Measurements from ENCODE around the gene BICC1. TPM values are rescaled to one million over a fixed set of nuclear protein-coding genes. Genes with fewer than 3 reads are reported as not detected.

BICC1 gene
- total and polyA plus RNA-seq, 4 donors, result 0.82 to 6.1 (median 4.5) TPM

DNA sequence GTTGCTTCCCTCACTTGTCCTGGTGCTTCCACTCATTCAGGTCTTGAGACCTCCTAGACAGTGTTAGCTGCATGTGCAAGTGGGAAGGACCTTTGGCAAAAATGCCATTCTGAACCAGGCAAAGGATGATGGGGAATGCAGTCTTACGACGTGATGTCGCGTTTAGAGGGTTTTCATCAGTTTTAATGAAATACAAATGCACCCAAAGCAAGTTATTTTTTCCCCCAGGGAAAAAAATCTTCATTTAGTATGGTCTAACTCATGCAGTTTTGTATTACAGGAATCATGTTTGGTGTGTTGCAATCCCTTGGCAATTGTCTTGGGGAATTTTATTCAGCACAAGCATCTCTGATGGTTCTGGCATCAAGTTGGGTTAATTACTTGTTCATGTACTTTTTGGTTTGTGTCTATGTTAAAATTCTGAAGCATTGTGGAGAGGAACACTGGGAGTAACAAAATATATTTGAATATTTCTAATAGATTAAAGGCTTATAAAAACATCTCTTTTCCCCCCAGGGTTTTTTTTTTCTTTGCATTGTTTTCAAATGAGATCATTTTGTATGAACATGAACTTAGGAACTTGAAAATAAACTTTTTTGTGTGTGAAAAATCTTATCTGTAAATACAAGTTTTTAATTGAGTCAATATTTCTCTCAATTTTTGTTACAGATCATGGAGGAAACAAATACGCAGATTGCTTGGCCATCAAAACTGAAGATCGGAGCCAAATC, 188.9 kb downstream of the BICC1 start:
- DNase-seq (ENCODE audit: low spot score), result no peak
- 79% methylated on average over 6 of the region's 6 CpGs for WGBS
- no peak overlapping the region for H3K4me3 ChIP-seq (ENCODE audit: low read depth in 1 of 3, low read length in 3 of 3)
- no peaks in the 10 kb centered on the region for H3K9me3 ChIP-seq (ENCODE audit: control insufficient read depth in 4 of 4, low read length in 3 of 4)
- H3K36me3 ChIP-seq (ENCODE audit: control insufficient read depth in 4 of 4, insufficient read depth in 3 of 4, low read depth in 1 of 4, low read length in 3 of 4), result no peaks in the 10 kb centered on the region
- H3K27ac ChIP-seq (ENCODE audit: low read depth in 1 of 2, low read length in 2 of 2), result no peak overlapping the region
- TF ChIP-seq JUND (IDR thresholded peaks at IDR 0.05) (no peak), HNF4A (conservative IDR thresholded peaks at IDR 0.05) (no peak), GABPA (IDR thresholded peaks at IDR 0.05 in 1 of 2, conservative IDR thresholded peaks at IDR 0.05 in 1 of 2) (no peak), EGR1 (IDR thresholded peaks at IDR 0.05; ENCODE audit: low read depth in 2 of 2) (no peak), RAD21 (IDR thresholded peaks at IDR 0.05) (no peak), RXRA (IDR thresholded peaks at IDR 0.05) (no peak), HNF4G (IDR thresholded peaks at IDR 0.05) (no peak), FOXA2 (IDR thresholded peaks at IDR 0.05) (no peak), SP1 (IDR thresholded peaks at IDR 0.05) (no peak), FOXA1 (IDR thresholded peaks at IDR 0.05) (no peak), NR2F2 (IDR thresholded peaks at IDR 0.05) (no peak)
- TF ChIP-seq, protein P1, sequence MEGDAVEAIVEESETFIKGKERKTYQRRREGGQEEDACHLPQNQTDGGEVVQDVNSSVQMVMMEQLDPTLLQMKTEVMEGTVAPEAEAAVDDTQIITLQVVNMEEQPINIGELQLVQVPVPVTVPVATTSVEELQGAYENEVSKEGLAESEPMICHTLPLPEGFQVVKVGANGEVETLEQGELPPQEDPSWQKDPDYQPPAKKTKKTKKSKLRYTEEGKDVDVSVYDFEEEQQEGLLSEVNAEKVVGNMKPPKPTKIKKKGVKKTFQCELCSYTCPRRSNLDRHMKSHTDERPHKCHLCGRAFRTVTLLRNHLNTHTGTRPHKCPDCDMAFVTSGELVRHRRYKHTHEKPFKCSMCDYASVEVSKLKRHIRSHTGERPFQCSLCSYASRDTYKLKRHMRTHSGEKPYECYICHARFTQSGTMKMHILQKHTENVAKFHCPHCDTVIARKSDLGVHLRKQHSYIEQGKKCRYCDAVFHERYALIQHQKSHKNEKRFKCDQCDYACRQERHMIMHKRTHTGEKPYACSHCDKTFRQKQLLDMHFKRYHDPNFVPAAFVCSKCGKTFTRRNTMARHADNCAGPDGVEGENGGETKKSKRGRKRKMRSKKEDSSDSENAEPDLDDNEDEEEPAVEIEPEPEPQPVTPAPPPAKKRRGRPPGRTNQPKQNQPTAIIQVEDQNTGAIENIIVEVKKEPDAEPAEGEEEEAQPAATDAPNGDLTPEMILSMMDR (IDR thresholded peaks at IDR 0.05; ENCODE audit: low read depth, low read length, missing input control), result no peak
- TF ChIP-seq, protein P2, sequence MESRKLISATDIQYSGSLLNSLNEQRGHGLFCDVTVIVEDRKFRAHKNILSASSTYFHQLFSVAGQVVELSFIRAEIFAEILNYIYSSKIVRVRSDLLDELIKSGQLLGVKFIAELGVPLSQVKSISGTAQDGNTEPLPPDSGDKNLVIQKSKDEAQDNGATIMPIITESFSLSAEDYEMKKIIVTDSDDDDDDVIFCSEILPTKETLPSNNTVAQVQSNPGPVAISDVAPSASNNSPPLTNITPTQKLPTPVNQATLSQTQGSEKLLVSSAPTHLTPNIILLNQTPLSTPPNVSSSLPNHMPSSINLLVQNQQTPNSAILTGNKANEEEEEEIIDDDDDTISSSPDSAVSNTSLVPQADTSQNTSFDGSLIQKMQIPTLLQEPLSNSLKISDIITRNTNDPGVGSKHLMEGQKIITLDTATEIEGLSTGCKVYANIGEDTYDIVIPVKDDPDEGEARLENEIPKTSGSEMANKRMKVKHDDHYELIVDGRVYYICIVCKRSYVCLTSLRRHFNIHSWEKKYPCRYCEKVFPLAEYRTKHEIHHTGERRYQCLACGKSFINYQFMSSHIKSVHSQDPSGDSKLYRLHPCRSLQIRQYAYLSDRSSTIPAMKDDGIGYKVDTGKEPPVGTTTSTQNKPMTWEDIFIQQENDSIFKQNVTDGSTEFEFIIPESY (IDR thresholded peaks at IDR 0.05), result no peak
- TF ChIP-seq, protein P3, sequence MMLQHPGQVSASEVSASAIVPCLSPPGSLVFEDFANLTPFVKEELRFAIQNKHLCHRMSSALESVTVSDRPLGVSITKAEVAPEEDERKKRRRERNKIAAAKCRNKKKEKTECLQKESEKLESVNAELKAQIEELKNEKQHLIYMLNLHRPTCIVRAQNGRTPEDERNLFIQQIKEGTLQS (IDR thresholded peaks at IDR 0.05), result no peak
- H3K27me3 ChIP-seq (ENCODE audit: control insufficient read depth in 4 of 4, insufficient read depth in 4 of 4, low read length in 3 of 4), result no peaks in the 10 kb centered on the region
- no peak overlapping the region for H3K9ac ChIP-seq (ENCODE audit: low read depth in 1 of 2, low read length in 2 of 2)
- no peaks in the 10 kb centered on the region for H3K4me1 ChIP-seq (ENCODE audit: control insufficient read depth in 4 of 4, insufficient read depth in 4 of 4, low read length in 3 of 4)

GRCh38 chr10:58704226-58704625, 191.6 kb downstream of the BICC1 start:
- TF ChIP-seq FOXA2 (IDR thresholded peaks at IDR 0.05), result no peak
- TF ChIP-seq FOXA1 (IDR thresholded peaks at IDR 0.05), result no peak
- no peak for TF ChIP-seq TAF1 (conservative IDR thresholded peaks at IDR 0.05)
- no peak for TF ChIP-seq REST (IDR thresholded peaks at IDR 0.05)
- no peak for TF ChIP-seq SP1 (IDR thresholded peaks at IDR 0.05)
- no peak for TF ChIP-seq RXRA (IDR thresholded peaks at IDR 0.05)
- TF ChIP-seq, protein P3 (IDR thresholded peaks at IDR 0.05), result no peak
- TF ChIP-seq HNF4A (conservative IDR thresholded peaks at IDR 0.05), result no peak
- TF ChIP-seq, protein P1 (IDR thresholded peaks at IDR 0.05; ENCODE audit: low read depth, low read length, missing input control), result no peak
- no peak for TF ChIP-seq MAX (IDR thresholded peaks at IDR 0.05)
- no peak for TF ChIP-seq YY1 (IDR thresholded peaks at IDR 0.05)
- no peak overlapping the region for H3K27ac ChIP-seq (ENCODE audit: low read depth in 1 of 2, low read length in 2 of 2)
- WGBS, result 96% methylated on average over 1 of the region's 1 CpG

More at GRCh38 chr10:58704226-58704625, 191.6 kb downstream of the BICC1 start:
- H3K9me3 ChIP-seq (ENCODE audit: control insufficient read depth in 4 of 4, low read length in 3 of 4), result no peaks in the 10 kb centered on the region
- H3K36me3 ChIP-seq (ENCODE audit: control insufficient read depth in 4 of 4, insufficient read depth in 3 of 4, low read depth in 1 of 4, low read length in 3 of 4), result no peaks in the 10 kb centered on the region
- DNase-seq (ENCODE audit: low spot score), result no peak
- no peak overlapping the region for H3K4me3 ChIP-seq (ENCODE audit: low read depth in 1 of 3, low read length in 3 of 3)
- H3K9ac ChIP-seq (ENCODE audit: low read depth in 1 of 2, low read length in 2 of 2), result no peak overlapping the region
- H3K4me1 ChIP-seq (ENCODE audit: control insufficient read depth in 4 of 4, insufficient read depth in 4 of 4, low read length in 3 of 4), result no peaks in the 10 kb centered on the region
- H3K27me3 ChIP-seq (ENCODE audit: control insufficient read depth in 4 of 4, insufficient read depth in 4 of 4, low read length in 3 of 4), result no peaks in the 10 kb centered on the region

Data from liver (tissue), 9 donors.